AG04449 (cell line): ENCODE results near the gene PARVA.

Source experiments
- CTCF ChIA-PET: fragments of 350-600 bp; formaldehyde crosslinking; extraction: SDS; loops from one replicate; lab custom pipeline; 2021; ENCODE audit warnings: antibody characterized with exemption; lab: Yijun Ruan, JAX
- POLR2A ChIA-PET: fragments of 400-600, 350-600 bp; formaldehyde crosslinking; extraction: SDS; loops from one replicate; lab custom pipeline; 2020; ENCODE audit warnings: antibody characterized with exemption, inconsistent platforms; lab: Yijun Ruan, JAX
- DNase-seq: peaks from one replicate; pipeline ENCODE4 v3.0.0-alpha.2; 2010; ENCODE audit warnings: low read depth, low spot score
- H3K4me3 ChIP-seq: 2 replicates; pipeline ENCODE4 v1.5.1; 2011; ENCODE audit warnings: low read depth, mild to moderate bottlenecking, control low read depth, low read length
- CTCF ChIP-seq: IDR thresholded peaks from one replicate; pipeline ENCODE4 v1.5.1; 2011; ENCODE audit warnings: mild to moderate bottlenecking, moderate library complexity, low read length, control low read depth, inconsistent platforms; ENCODE audit not compliant: insufficient read depth; ENCODE audit errors: missing control alignments

PARVA gene

GRCh38 chr11:12390687-12391110 is 13.3 kb downstream of the PARVA start:
- CTCF ChIA-PET = interaction anchor here (0.7 kb wide), 1 partner anchor 60 kb away, joined by 3 read pairs; no protein-coding TSS in a partner anchor
- POLR2A ChIA-PET = interaction anchor here (1.7 kb wide), 1 partner anchor 13 kb away, joined by 4 read pairs; the partner anchor contains the start of gene PARVA
- DNase-seq = no peak
- no peak for TF ChIP-seq CTCF
- H3K4me3 ChIP-seq = no peak overlapping the region

DNA sequence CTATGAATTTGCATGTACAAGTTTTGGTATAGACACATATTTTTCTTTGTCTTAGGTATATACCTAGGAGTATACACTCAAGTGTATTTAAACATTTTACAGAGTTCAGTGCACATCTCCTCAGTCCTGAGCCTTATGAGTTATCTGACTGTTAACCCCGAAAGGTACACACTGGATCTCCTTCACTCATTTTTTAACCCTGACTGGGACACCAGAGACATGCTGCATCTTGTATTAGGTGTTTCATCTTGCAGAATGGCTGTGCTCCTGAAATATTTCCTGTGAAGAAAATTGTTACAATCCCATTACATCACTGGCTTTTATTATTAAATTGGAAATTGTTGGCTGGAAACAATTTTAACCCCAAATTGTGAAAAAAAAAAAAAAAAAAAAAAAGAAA is 15.3 kb downstream of the PARVA start:
- ChIA-PET POLR2A (no interaction called here), CTCF (interaction anchor here (1.3 kb wide), 1 partner anchor 61 kb away, joined by 4 read pairs; no protein-coding TSS in a partner anchor)
- TF ChIP-seq CTCF = no peak
- no peak for DNase-seq
- H3K4me3 ChIP-seq = no peak overlapping the region

DNA sequence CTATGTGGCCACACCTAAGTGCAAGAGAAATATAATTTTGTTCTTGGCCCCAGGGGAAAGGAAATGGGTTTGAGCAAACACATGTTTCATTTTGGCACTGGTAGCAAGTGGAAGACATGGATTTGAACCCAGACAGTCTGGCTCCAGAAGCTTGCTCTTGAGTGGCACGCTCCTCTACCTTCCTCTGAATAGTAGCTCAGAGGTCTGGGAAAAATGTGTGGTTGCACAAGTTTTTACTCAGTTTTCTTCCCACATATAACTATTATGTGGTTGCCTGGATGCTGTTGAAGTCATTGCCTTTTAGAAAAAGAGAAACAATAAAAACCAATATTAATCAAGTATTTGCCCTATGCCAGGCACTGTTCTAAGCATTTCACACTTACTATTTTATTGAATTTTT is 16.3 kb downstream of the PARVA start:
- DNase-seq = no peak
- ChIA-PET CTCF (interaction anchor here (1.3 kb wide), 2 partner anchors 62 to 105 kb away, joined by 3 to 4 read pairs; no protein-coding TSS in a partner anchor), POLR2A (interaction anchor here (0.6 kb wide), 1 partner anchor 16 kb away, joined by 3 read pairs; the partner anchor contains the start of gene PARVA)
- TF ChIP-seq CTCF = no peak
- no peak overlapping the region for H3K4me3 ChIP-seq

DNA sequence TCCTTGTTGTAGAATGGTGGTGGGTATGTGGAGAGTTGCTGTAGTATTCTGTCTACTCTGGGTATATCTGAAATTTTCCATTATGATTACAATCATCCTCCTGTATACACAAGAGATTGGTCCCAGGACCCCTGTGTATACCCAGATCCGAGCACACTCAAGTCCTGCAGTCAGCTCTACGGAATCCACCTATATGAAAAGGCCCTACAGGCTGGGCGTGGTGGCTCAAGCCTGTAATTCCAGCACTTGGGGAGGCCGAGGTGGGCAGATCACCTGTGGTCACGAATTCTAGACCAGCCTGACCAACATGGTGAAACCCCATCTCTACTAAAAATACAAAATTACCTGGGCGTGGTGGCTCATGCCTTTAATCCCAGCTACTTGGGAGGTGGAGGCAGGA is 17.2 kb downstream of the PARVA start:
- TF ChIP-seq CTCF = no peak
- H3K4me3 ChIP-seq = no peak overlapping the region
- CTCF ChIA-PET = interaction anchor here (1.0 to 1.6 kb wide), 2 partner anchors 11 to 44 kb away, joined by 3 to 6 read pairs; no protein-coding TSS in a partner anchor
- POLR2A ChIA-PET = no interaction called here
- no peak for DNase-seq

DNA sequence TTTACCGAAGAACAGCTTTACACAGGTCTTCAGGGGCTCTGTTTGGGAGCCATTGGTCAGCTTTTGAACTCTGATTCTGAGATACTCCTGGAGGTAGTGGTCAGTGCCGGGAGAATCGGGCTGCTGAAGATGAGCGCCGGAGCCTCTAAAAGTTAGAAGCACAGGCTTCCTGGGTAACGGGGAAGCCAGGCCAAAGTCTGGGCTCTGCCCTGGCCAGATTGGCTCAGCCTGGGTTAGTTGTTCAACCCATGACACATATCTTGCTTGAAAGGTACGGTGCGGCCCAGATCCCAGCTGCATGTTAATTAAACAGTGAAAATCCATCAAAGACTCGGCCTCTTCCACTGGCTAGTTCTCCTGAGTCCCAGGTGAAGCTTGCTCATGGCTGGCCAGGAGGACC is 18.0 kb downstream of the PARVA start:
- ChIA-PET POLR2A (interaction anchor here (1.6 kb wide), 1 partner anchor 18 kb away, joined by 4 read pairs; the partner anchor contains the start of gene PARVA), CTCF (interaction anchor here (1.0 to 1.6 kb wide), 2 partner anchors 11 to 43 kb away, joined by 3 to 6 read pairs; no protein-coding TSS in a partner anchor)
- no peak for TF ChIP-seq CTCF
- no peak for DNase-seq
- H3K4me3 ChIP-seq = no peak overlapping the region

- no peak for TF ChIP-seq CTCF
- DNase-seq = peak; percentile 92
- no peak overlapping the region for H3K4me3 ChIP-seq
- ChIA-PET CTCF (interaction anchor here (1.3 to 1.6 kb wide), 3 partner anchors 9 to 67 kb away, joined by 3 to 7 read pairs (median 7); partner anchors contain the start of gene PARVA), POLR2A (interaction anchor here (0.7 to 1.6 kb wide), 4 partner anchors 12 to 36 kb away, joined by 3 to 11 read pairs (median 4); partner anchors contain the start of gene PARVA)
Observed at GRCh38 chr11:12397931-12398334, 20.6 kb downstream of the PARVA start.
